Astrocyte (in vitro differentiated cells and primary cell): ENCODE results near the gene BBS9.

Experiments used
- CTCF ChIP-seq: IDR thresholded peaks from 2 replicates; pipeline ENCODE4 v1.5.1; 2011; ENCODE audit warnings: low read depth, mild to moderate bottlenecking, inconsistent platforms, low read length, moderate library complexity; ENCODE audit not compliant: insufficient read depth
- EZH2 ChIP-seq: IDR thresholded peaks from 2 replicates; pipeline ENCODE4 v1.6.1; 2012; ENCODE audit warnings: mild to moderate bottlenecking, low read length, inconsistent platforms; ENCODE audit not compliant: insufficient read depth

GRCh38 chr7:33262476-33262875 is 133.1 kb downstream of the BBS9 start:
- TF ChIP-seq EZH2 (no peak), CTCF (no peak)
